Lung (tissue), 12 donors: Measurements from ENCODE around the gene HBB. TPM values are rescaled to one million over a fixed set of nuclear protein-coding genes. Genes with fewer than 3 reads are reported as not detected.

Experiments used
- ATAC-seq: fragments of 200-7000 bp; cut with Tn5 transposase; one replicate; pipeline ENCODE4 v1.9.1; 2020; ENCODE audit warnings: moderate number of reproducible peaks; ENCODE audit not compliant: insufficient read depth, low FRiP score
- DNase-seq, 3 donors: peaks; one replicate each; pipeline ENCODE4 v3.0.0-alpha.2; 2013 to 2017
- H3K27ac ChIP-seq, 2 donors: one replicate each; pipeline ENCODE4 v1.5.1; 2013; ENCODE audit warnings: mild to moderate bottlenecking in 2 of 2, moderate library complexity in 2 of 2, control low read depth in 1 of 2, inconsistent platforms in 1 of 2, low read depth in 1 of 2, low read length in 1 of 2
- H3K27me3 ChIP-seq, 3 donors: one replicate each; pipeline ENCODE4 v1.5.1; 2013; ENCODE audit warnings: low read length in 2 of 3; ENCODE audit not compliant: control insufficient read depth in 3 of 3, insufficient read depth in 3 of 3
- H3K36me3 ChIP-seq, 4 donors: one replicate each; pipeline ENCODE4 v1.5.1; 2013; ENCODE audit warnings: low read length in 4 of 4, mild to moderate bottlenecking in 1 of 4, moderate library complexity in 1 of 4; ENCODE audit not compliant: control insufficient read depth in 4 of 4, insufficient read depth in 4 of 4
- H3K4me1 ChIP-seq, 5 donors: one replicate each; pipeline ENCODE4 v1.5.1; 2013; ENCODE audit warnings: low read length in 5 of 5, mild to moderate bottlenecking in 2 of 5, moderate library complexity in 1 of 5; ENCODE audit not compliant: control insufficient read depth in 5 of 5, insufficient read depth in 5 of 5
- H3K4me3 ChIP-seq: one replicate; pipeline ENCODE4 v1.5.1; 2013; ENCODE audit warnings: mild to moderate bottlenecking, control low read depth, moderate library complexity
- H3K9ac ChIP-seq, 2 donors: one replicate each; pipeline ENCODE4 v1.5.1; 2013; ENCODE audit warnings: low read length in 2 of 2, control low read depth in 1 of 2; ENCODE audit not compliant: insufficient read depth in 1 of 2
- H3K9me3 ChIP-seq, 4 donors: one replicate each; pipeline ENCODE4 v1.5.1; 2013; ENCODE audit warnings: low read length in 3 of 4, mild to moderate bottlenecking in 1 of 4, moderate library complexity in 1 of 4; ENCODE audit not compliant: control insufficient read depth in 4 of 4, insufficient read depth in 3 of 4
- CTCF ChIP-seq: IDR thresholded peaks from 2 replicates; pipeline ENCODE4 v1.5.1; 2012; ENCODE audit warnings: mild to moderate bottlenecking; ENCODE audit errors: control extremely low read depth, extremely low read depth
- WGBS, 2 donors: extraction: QIAGEN DNeasy Blood & Tissue Kit; methylation state at CpG; one replicate each; pipeline ENCODE4 v1.1.7; 2013; 5-methylcytosine and 5-hydroxymethylcytosine counted together
- polyA plus RNA-seq, 2 donors: library from polyadenylated mRNA; stranded (reverse); fragments of 200-250 nt; gene quantifications; one replicate each; pipeline ENCODE4 v1.2.1, GENCODE V29; 2013
- total RNA-seq, 2 donors: library from RNA; depleted of rRNA in 1 of 2; stranded (reverse); fragments of >200 nt in 1 of 2; gene quantifications; one replicate each; pipeline ENCODE4 v1.2.1, GENCODE V29; 2014 to 2021
- donor health status: control.
- donor health status: control.
- donor health status: Bipolar disorder and iron deficiency.
- donor health status: healthy.
- donor health status: DM: yes; HTN: yes; CAD: no.

Gene HBB
- total and polyA plus RNA-seq, 4 donors = 39.4 to 1,072 (median 651) TPM

GRCh38 chr11:5235364-5236095 lies 8.7 kb upstream of the HBB start:
- no peak overlapping the region for H3K9ac ChIP-seq
- DNase-seq (no peak), ATAC-seq (no peak)
- no peaks in the 10 kb centered on the region for H3K27me3 ChIP-seq
- WGBS, 2 donors = 87 to 88% methylated on average over 5 of the region's 5 CpGs
- H3K27ac ChIP-seq = no peak overlapping the region
- no peaks in the 10 kb centered on the region for H3K4me1 ChIP-seq
- no peak overlapping the region for H3K4me3 ChIP-seq
- no peaks in the 10 kb centered on the region for H3K9me3 ChIP-seq
- no peak for TF ChIP-seq CTCF
- no peaks in the 10 kb centered on the region for H3K36me3 ChIP-seq

GRCh38 chr11:5234381-5234834 lies 7.5 kb upstream of the HBB start, which contains the start of gene HBD:
Gene HBD (minus strand): TSS chr11:5234483. CDS start chr11:5234433, 50 bp downstream.
- ATAC-seq = no peak
- no peaks in the 10 kb centered on the region for H3K27me3 ChIP-seq
- no peaks in the 10 kb centered on the region for H3K4me1 ChIP-seq
- H3K9ac ChIP-seq = no peak within 1 kb of the TSS
- H3K27ac ChIP-seq = no peak within 1 kb of the TSS
- no peak for TF ChIP-seq CTCF
- no peaks in the 10 kb centered on the region for H3K36me3 ChIP-seq
- WGBS, 2 donors = 19 to 22% methylated on average over 2 of the region's 2 CpGs
- H3K4me3 ChIP-seq = no peak within 1 kb of the TSS
- no peaks in the 10 kb centered on the region for H3K9me3 ChIP-seq
- DNase-seq = no peak

GRCh38 chr11:5233307-5233706 lies 6.4 kb upstream of the HBB start:
- DNase-seq (no peak), ATAC-seq (no peak)
- Histone ChIP-seq H3K27me3 (no peaks in the 10 kb centered on the region), H3K4me3 (no peak overlapping the region), H3K4me1 (no peaks in the 10 kb centered on the region), H3K27ac (no peak overlapping the region), H3K9ac (no peak overlapping the region), H3K9me3 (no peaks in the 10 kb centered on the region), H3K36me3 (no peaks in the 10 kb centered on the region)
- TF ChIP-seq CTCF = no peak
- 90 to 93% methylated on average over 1 of the region's 1 CpG for WGBS, 2 donors
